GF-D8 (cell line): ENCODE data around the gene ATAD3C.
"Not testable (repeated sequence)": the region's sequence is repeated elsewhere in the genome, so short reads cannot be mapped to it uniquely, and the experiment has no call there.

ENCODE experiments used
- DNase-seq: peaks from one replicate; lab custom pipeline; 2025; lab: John Stamatoyannopoulos, UW

ATAD3C gene

DNA sequence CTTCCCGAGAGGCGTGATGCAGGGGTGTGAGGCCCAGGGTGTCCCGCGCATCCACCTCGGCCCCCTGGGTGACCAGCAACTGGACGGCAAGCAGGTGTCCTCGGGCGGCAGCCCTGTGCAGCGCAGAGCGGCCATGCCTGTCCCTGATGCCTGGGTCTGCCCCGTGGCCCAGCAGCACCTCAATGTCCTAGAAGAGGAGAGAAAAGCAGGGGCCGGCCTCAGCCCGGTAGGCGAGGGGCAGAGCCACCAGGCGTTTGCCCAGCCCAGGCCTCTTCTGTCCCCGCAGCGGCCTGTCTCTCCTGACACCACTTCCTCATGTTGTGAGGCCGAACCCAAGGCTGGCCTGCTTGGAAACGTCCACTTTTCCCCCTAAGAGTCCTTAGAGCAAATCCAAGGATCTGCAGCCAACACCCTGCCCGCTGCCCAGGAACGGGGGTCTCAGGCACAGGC is 30.1 kb upstream of the ATAD3C start:
- DNase-seq, result no peak

DNA sequence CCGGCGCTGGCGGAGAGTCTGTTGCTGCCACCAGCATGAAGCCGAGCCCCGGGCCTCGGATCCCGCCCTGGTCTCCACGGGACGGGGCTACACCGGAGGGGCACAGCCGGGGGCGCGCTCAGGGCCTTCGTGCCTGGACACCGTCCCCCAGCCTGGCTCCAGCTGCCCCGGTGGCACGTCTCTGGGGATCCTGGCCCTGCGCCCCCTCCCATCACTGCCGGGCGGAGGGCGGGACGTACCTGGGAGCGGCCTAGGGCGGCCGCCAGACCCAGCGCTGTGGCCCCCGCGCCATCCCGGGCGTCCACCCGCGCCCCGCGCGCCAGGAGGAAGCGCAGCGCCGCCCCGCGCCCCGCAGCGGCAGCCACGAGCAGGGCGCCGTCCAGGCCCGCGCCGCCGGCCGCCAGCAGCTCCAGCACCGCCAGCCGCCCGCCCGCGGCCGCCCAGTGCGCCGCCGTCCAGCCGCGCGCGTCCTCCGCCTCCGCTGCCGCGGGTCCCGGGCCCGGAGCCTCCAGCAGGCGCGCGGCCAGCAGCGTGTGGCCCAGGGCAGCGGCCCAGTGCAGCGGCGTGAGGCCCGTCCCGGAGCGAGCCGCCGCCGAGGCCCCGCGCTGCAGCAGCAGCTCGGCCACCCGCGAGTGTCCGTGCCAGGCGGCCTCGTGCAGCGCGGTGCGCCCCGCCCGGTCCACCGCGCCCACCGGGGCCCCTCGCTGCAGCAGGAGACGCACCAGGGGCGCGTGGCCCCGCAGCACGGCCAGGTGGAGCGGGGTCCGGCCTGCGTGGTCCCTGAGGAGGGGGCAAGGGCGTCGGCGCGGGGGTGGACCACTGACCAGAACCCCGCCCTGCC is 29.5 kb upstream of the ATAD3C start:
- no peak for DNase-seq

DNA sequence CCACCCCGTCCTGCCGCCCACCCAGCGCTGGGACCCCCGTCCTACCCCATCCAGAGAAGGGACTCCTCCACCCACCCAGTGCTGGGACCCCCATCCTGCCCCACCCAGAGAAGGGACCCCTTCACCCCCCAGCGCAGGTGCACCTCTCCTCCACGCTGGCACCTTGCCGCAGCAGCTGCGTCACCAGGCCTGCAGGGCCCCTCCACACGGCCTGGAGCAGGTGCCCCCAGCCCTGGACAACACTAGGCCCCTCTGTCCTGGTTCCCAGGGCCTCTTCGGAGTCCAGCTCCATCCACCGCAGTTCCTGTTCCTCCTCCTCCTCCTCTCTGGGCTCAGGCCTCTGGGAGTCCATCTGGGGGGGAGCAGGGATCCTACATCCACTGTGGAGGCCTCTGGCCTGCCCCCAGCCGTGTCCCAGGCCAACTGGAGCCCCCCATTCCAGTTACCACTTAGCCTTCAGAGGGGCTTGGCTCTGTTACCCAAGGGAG is 28.8 kb upstream of the ATAD3C start:
- DNase-seq, result no peak

DNA sequence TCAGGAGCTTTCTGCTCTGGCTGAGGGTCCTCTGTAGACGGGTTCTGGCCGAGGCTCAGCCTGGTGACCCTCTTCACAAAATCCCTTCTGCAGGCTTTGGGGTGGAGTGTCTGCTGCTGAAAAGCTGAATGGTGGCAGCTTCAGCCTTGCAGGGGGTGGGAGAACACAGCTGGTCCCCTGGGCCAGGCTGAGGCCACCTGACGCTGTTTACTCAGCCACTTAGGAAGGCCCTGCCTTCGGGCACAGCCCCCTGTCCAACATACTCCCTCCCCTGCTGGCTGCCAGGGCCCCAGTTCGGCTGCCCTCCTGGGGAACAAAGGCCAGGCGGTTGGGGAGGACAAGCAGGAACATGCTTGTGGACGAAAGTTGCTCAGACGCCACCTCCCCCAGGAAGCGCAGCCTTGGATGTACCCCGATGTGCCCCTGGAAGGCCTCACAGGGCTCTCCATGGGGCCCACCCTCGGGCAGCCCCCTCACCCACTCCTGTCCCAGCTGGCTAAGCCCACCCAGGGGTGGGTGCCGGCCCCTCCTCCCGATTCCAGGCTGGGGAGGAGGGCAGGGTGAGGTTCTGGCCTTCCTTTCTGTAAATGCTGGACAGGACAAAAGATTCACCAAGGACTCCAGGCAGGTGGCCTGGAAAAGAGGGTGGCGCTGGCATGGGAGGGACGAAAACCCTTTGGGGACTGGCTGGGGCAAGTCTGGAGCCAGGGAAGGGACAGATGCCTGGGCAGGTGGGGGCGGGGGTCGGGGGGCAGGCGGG is 28.2 kb upstream of the ATAD3C start, which contains the start of gene ANKRD65:
Gene ANKRD65, minus strand, starts transcription at position 130 of the 760 bp plus-strand sequence. CDS start 271 bp downstream, outside the sequence.
- DNase-seq, result no peak

DNA sequence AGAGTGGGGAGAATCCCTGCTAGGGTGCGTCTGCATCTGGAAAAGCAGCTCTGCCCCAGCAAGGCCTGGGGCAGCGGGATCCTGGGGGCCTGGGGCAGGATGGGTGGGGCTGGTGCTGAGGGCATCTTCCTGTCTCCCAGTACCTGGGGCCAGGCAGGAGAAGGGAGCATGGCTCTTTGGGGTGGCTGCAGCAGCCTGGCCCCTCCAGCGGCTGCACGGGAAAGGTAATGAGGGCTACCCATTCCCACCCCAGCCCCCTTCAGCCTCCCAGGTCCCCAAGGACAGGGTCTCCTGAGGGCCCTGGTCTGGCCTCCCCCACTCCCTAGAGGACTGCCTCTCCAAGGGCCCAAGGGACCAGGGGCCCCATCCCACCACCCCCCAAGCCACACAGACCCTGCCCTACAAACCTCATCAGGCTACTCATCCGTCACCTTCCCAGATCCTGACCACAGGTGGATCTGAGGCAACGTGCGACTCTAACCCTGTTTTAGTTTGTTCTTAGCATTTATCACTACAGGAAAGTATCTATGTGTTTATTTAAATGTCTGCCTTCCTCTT is 27.5 kb upstream of the ATAD3C start:
- DNase-seq, result no peak

DNA sequence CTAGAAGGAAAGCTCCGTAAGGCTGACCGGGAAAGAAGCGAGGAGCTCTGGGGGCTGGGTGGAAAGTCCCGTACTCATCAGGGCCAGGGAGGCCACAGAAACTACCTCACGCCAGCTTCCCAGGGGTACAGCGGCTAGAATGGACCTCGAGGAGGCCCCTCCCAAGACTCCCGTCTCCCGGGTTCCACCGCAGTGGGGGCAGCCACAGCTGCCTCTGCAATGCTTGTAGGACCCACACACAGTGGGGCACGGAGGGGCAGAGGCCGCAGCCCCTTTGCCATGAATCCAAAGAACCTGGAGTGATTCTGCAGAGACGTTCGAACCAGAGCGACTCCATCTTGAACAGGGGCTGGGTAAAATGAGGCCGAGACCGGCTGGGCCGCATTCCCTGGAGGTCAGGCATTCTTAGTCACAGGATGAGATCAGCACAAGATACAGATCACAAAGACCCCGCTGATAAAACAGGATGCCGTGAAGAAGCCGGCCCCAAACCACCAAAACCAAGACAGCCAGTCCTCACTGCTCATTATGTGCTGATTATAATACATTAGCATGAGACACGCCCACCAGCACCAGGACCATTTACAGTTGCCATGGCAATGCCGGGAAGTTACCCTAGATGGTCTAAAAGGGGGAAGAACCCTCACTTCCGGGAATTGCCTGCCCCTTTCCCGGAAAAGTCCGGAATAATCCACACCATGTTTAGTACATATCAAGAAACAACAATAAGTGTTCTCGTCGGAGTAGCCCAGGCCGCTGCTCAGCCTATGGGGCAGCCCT is 26.8 kb upstream of the ATAD3C start:
- no peak for DNase-seq

DNA sequence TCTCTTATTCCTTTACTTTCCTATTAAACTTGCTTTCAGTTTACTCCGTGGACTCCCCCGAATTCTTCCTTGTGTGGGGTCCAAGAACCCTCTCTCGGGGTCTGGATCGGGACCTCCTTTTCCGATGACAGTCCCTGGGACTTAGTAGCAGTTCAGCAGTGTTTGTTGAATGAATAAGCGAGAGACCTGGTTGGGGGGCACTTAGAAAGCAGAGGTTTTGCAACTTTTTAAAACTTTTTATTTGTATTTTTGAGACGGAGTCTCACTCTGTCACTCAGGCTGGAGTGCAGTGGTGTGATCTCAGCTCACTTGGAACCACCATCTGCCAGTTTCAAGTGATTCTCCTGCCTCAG is 26.3 kb upstream of the ATAD3C start:
- DNase-seq, result no peak

DNA sequence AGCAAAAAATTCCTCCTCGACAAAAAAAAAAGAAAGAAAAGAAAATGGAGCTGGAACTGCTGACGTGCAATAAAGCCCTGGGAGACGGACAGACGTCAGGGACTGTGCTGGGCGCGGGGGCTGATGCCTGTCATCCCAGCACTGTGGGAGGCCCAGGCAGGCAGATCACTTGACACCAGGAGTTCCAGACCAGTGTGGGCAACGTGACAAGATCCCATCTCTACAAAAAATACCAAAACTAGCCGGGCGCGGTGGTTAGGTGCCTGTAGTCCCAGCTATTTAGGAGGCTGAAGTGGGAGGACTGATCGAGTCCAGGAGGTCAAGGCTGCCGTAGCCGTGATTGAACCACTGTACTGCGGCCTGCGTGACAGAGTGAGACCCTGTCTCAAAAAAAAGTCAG is 24.8 kb upstream of the ATAD3C start:
- DNase-seq, result no peak

DNA sequence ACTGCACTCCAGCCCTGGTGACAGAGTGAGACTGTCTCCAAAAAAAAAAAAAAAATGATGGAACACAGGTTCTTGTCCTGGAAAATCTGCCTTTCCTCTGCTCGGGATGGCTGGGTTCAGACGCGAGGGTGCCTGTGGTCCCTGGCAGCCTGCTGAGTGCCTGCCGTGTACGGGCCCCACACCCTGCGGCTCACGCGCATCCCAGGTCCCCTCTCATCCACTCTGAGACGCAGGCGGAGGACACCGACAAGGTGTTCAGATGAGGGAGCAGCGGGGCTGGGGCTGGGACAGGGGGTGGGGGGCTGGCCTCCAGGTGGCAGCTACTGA is 24.1 kb upstream of the ATAD3C start:
- no peak for DNase-seq

DNA sequence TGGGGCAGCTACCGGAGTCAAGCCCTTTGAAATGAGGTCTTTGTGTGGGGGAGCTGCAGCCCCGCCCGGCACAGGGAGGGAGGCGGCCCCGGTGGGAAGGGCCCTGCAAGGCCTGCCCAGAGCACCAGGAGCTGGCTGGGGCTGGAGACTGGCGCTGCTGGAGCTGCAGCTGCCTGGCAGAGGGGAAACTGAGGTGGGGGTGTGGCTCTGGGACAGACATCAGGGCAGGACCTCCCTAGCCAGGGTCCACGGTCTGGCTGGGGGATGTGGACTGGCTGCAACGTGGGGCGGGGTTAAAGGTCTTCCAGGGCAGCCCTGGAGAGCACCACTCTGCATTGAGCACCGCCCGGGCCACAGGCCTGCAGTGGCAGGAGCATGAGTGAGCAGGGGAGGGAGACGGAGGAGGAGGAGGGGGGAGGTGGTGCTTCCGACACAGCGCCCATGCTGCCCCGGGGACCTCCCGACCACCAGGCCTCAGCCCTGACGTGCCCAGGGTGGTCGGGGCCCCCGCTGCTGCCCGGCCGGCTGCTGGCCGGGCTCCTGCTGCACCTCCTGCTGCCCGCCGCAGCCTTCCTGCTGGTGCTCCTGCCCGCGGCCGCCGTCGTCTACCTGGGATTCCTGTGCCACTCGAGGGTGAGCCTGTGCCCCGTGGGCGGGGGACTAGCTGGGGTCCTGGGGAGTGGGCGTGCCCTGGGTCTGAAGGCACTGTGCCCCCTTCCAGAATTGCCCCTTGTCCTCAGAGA is 23.6 kb upstream of the ATAD3C start:
- DNase-seq, result no peak

DNA sequence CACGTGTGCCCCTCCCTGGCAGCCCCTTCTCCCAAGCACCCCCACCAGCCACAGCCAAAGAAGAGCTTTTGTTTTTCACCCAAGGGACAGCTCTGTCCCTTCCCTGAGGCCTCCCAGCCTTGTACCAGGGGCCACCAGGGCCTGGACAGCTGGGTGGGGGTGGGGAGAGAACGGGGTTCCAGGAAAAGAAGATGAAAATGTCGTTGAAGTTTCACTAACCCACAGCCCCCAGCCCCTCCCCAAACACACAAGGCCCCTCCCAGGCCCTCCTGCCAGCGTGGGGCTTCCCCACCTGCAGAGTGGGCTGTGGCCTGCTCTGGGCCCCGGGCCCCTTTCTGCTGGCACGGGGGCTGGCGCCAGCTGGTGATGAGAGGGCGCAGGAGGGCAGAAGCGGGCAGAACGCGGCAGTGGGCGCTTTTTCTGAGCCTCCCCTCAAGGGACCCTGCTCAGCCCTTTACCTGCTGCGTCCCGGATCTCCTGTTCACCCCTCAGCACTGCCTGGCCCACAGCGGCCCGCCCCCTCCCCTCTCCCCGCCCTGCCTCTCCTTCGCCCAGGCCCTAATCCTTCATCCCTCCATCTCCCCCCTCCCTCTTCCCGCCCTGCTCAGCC is 22.9 kb upstream of the ATAD3C start:
- DNase-seq, result no peak

DNA sequence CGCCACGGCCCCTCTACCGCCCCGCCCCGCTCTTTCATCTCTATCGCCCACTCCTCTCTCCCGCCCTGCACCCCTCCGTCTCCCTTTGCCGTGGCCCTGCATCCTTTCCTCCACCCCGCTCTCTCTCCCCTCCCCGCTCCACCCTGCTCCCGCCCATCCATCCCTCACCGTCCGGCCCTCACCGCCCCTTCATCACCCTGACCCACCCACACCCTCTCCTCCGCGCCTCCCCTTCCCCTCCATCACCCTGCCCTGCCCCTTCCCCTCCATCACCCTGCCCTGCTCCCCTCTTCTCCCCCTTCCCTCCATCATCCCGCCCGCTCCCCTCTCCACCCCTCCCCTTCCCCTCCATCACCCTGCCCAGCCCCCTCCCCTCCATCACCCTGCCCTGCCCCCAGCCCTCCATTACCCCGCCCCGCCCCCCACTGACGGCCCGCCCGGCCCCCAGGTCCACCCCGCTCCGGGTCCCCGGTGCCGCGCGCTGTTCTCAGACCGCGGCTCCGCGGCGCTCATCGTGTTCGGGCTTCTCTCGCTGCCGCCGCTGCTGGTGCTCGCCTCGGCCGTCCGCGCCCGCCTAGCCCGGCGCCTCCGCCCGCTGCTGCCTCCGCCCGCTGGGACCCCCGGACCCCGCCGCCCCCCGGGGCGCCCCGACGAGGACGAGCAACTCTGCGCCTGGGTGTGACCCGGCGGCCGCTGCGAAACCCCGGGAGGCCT is 22.2 kb upstream of the ATAD3C start:
- no peak for DNase-seq

DNA sequence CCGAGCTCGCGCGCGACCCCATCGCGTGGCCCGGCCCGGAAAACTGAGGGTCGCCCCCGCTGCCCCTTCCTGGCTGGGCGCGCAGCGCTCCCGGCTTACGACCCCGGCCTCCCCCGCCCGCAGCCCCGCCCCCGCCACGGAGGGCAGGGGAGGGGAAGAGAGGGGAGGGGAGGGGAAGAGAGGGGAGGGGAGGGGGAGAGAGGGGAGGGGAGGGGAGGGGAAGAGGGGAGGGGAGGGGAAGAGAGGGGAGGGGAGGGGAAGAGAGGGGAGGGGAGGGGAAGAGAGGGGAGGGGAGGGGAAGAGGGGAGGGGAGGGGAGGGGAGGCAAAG is 21.7 kb upstream of the ATAD3C start:
- DNase-seq, result no peak

DNA sequence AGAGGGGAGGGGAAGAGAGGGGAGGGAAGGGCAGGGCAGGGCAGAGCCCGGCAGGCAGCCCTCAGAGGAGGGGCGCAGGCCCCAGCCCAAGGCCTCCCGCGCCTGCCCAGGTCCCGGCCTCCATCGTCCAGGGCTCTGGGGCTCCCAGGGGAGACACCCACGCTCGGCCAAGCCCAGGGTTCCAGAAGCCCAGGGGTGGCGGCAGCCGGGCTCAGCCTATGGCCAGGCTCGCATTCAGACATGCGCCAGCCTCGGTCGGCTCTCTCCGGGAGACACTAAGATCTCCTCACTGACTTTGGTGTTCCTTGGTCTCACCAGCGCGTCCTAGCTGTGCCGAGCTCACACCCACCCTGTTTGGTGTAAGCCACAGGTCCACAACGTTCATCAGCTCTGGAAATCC is 21.3 kb upstream of the ATAD3C start:
- DNase-seq, result no peak

DNA sequence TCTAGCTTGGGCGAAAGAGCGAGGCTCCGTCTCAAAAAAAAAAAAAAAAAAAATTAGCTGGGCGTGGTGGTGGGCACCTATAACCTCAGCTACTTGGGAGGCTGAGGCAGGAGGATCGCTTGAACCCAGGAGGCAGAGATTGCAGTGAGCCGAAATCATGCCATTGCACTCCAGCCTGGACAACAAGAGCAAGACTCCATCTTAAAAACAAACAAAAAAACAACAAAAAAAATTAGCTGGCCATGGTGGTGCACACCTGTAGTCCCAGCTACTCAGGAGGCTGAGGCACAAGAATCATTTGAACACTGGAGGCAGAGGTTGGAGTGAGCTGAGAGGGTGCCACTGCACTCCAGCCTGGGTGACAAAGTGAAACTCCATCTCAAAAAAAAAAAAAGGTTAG is 20.5 kb upstream of the ATAD3C start:
- DNase-seq, result not testable (repeated sequence)

DNA sequence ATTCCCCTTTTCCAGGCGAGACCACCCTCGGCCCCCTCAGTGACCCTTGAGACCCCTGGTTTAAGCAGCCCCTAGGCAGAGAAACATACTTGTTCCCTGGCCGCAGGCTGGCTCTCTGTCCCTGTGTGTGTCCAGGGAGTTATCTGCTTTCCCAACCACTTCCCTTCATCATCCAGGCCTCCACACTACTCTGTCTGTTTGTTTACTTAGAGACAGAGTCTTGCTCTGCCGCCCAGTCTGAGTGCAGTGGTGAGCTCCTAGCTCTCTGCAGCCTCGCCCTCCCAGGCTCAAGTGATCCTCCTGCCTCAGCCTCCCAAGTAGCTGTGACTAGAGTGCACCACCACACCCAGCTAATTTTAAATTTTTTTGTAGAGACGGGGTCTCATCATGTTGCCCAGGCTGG is 19.8 kb upstream of the ATAD3C start:
- no peak for DNase-seq

DNA sequence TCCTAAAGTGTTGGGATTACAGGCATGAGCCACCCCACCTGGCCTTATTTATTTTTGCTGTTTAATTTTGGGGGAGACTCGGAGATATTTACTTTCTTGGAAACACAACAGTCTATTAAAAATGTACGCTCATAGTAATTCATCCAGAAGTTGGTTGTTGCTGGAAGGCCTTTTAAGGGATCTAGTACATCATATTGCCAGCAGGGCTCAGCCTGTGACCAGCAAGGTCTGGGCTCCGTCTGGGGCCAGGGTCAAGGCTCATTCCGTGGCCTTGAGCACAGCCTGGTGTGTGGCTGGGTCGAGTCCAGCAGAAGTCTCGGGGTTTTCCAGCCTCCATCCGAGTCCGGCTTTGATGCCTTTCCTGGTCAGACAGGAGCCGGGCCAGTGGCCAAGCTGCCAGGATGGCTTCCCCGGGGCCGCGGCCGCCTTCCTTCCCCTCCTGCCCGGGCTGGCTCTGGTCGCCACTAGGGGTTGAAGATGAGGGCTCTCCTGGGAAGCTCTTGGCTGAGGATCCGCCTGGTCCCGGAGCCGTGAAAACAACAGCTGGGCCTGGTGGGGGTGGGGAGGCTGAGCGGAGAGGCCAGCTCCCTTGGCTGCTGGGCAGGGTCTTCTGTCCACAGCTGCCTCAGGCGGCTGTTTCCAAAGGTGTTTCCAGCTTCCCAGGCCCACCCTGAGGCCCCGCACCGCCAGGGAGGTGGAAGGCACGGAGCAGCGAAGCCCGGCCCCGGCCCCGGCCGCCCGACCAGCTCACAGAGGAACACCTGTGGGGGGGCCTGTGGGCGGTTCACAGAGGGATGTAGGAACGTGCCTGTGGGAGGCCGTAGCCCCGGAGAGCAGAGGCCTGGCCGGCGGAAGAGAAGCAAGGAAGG is 19.1 kb upstream of the ATAD3C start:
- no peak for DNase-seq

DNA sequence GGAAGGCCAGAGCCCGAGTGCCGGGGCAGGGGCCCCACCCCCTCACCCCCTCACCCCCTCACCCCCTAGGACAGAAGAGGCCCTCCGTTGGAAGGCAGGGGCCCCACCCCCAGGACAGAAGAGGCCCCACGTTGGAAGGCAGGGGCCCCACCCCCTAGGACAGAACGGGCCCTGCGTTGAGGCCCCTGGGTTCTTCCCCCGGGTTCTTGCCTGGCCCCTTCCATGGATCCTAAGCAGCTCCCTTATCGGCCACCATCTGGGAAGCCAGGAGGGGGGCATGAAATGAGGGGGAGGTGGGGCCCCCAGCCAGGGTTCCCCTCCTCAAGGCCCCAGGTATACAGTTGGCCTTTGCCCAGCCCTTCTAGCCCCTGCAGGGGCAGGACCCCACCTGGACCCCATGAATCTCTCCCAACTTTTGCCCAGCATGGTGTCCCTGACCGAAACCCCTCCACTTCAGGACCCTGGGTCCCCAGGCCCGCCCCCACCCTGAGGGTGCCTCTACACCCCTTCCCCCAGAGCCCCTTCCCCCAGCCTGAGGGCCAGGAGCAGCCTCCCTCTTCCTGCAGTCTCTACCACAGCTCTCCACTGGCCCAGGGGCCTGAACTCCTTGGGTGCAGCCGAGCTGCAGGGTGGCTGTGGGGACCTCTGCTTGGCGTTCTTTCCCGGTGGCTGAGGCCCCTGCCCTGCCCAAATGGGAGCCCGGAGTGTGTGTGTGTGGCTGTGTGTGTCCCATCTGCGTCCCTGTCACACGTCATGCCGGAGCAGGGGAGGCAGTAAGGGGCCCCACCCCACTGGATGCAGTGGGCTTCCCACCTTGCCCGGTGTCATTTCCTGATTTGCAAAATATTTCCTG is 18.3 kb upstream of the ATAD3C start:
- DNase-seq, result peak; percentile 16

DNA sequence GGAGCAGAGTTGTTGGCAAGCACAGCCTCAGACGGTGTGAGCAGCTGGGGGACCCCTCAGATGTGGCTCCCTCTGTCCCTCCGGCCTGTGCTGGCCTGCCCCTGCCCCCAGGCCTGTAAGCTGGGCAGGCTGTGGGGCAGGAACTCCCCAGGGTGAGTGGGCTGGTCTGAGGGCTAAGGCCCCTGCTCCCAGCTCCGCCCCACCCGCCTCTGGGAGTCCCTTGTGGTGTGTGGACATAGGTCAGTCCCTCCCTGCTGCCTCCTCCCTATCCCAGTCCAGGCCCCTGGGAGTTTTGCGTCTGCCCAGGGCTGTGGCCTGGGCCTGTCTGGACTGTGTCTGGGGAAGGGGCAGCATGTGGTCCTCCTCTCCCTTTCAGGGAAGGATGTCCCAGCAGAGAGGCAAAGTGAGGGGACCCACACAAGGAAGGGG is 17.6 kb upstream of the ATAD3C start:
- DNase-seq, result peak; percentile 16
